Posterior cingulate gyrus (tissue), 11 donors: ENCODE data around the gene XPO1.

ENCODE experiments used
- DNase-seq, 10 donors: peaks; one replicate each; pipeline versions ENCODE4 v3.0.0 to v3.0.0-alpha.2; 2020 to 2021; ENCODE audit warnings: mixed read lengths in 3 of 10
- intact Hi-C: fragments of 100-400 bp; cut with DNase I; formaldehyde crosslinking; loops from one replicate; pipeline ENCODE4 v1.15.1; 2023

The XPO1 gene

GRCh38 chr2:61439241-61440002 lies 98.7 kb downstream of the XPO1 start:
- DNase-seq, result no peak

GRCh38 chr2:61438670-61439069 lies 99.5 kb downstream of the XPO1 start:
- intact Hi-C loops, result no loop called here
- no peak for DNase-seq

More at GRCh38 chr2:61439241-61440002, 98.7 kb downstream of the XPO1 start:
- intact Hi-C loops, result no loop called here

- intact Hi-C loops, result no loop called here
- DNase-seq, result no peak
Observed at GRCh38 chr2:61437170-61437569, 101.0 kb downstream of the XPO1 start.

- no peak for DNase-seq
- intact Hi-C loops, result no loop called here
Observed at GRCh38 chr2:61436092-61436491, 102.1 kb downstream of the XPO1 start.

GRCh38 chr2:61435291-61435690 lies 102.9 kb downstream of the XPO1 start:
- intact Hi-C loops, result no loop called here
- DNase-seq, result no peak

GRCh38 chr2:61434314-61434713 lies 103.8 kb downstream of the XPO1 start:
- peak in 1 of 10 donors; percentile 45 for DNase-seq
- intact Hi-C loops, result no loop called here

GRCh38 chr2:61433606-61434005 lies 104.5 kb downstream of the XPO1 start:
- intact Hi-C loops, result no loop called here
- DNase-seq, result no peak

- no peak for DNase-seq
- intact Hi-C loops, result no loop called here
Observed at GRCh38 chr2:61432990-61433389, 105.2 kb downstream of the XPO1 start.

- intact Hi-C loops, result no loop called here
- no peak for DNase-seq
Observed at GRCh38 chr2:61431345-61431744, 106.8 kb downstream of the XPO1 start.
